ENCODE data around the gene ZNF304. TPM values are rescaled to one million over a fixed set of nuclear protein-coding genes. Genes with fewer than 3 reads are reported as not detected.
"Not testable (repeated sequence)": the region's sequence is repeated elsewhere in the genome, so short reads cannot be mapped to it uniquely, and the experiment has no call there.

ZNF304 gene
- total and polyA plus RNA-seq, 7 experiments from 2014 or later = 3.3 to 12.5 (median 6.4) TPM

GRCh38 chr19:57363688-57364181, 12.7 kb downstream of the ZNF304 start:
- H3K4me1 ChIP-seq (ENCODE audit: control insufficient read depth in 2 of 2, insufficient read depth in 2 of 2, low read length in 2 of 2) = peaks cover 9 to 14% of the 10 kb centered on the region in 2 donors
- no peak for ATAC-seq
- no peaks in the 10 kb centered on the region for H3K27me3 ChIP-seq (ENCODE audit: control insufficient read depth in 2 of 2, insufficient read depth in 2 of 2, low read length in 2 of 2)
- peaks cover 0 to 2% (median 0%) of the 10 kb centered on the region in 3 experiments for H3K36me3 ChIP-seq (ENCODE audit: control insufficient read depth in 2 of 3, insufficient read depth in 3 of 3, low read length in 3 of 3)
- Mint-ChIP-seq H3K27me3 (peaks cover 0 to 2% (median 0%) of the 10 kb centered on the region in 5 donors), H3K4me1 (peaks cover 13 to 26% (median 18%) of the 10 kb centered on the region in 7 donors), H3K36me3 (peaks cover 12 to 48% (median 43%) of the 10 kb centered on the region in 5 donors), H3K9me3 (peaks cover 7 to 81% (median 40%) of the 10 kb centered on the region in 11 donors), H3K27ac (peak overlapping the region; percentile 94 to 100 (median 97)), H3K4me3 (peak overlapping the region; percentile 90 to 97 (median 94))
- peak overlapping the region; percentile 84 for H3K27ac ChIP-seq (ENCODE audit: low read depth, low read length)
- intact Hi-C loops (cut with micrococcal nuclease) = loop anchor here (1.0 to 5.0 kb wide), 26 partner anchors 12 to 1018 kb away; partner anchors contain the start of genes ERVK3-1 (in 2 of the 2), ZNF17 (in 2 of the 2), ZNF264 (in 2 of the 2) and ZNF304 (in 2 of the 2)
- H3K4me3 ChIP-seq (ENCODE audit: low read length) = peak overlapping the region; percentile 74
- ChIA-PET POLR2A (interaction anchor here (0.9 to 1.9 kb wide), 4 partner anchors 13 to 820 kb away, joined by 3 to 9 read pairs (median 4); partner anchors contain the start of genes ZNF304, ZNF548 and ZNF749), CTCF (no interaction called here)
- DNase-seq = no peak
- H3K9me3 ChIP-seq (ENCODE audit: control insufficient read depth in 2 of 3, low read length in 3 of 3) = peaks cover 0 to 30% (median 4%) of the 10 kb centered on the region in 3 experiments

- Histone ChIP-seq H3K4me1 (ENCODE audit: control insufficient read depth in 2 of 2, insufficient read depth in 2 of 2, low read length in 2 of 2) (peaks cover 9 to 14% of the 10 kb centered on the region in 2 donors), H3K27me3 (ENCODE audit: control insufficient read depth in 2 of 2, insufficient read depth in 2 of 2, low read length in 2 of 2) (no peaks in the 10 kb centered on the region), H3K4me3 (ENCODE audit: low read length) (no peak overlapping the region), H3K9me3 (ENCODE audit: control insufficient read depth in 2 of 3, low read length in 3 of 3) (peaks cover 0 to 13% (median 0%) of the 10 kb centered on the region in 3 experiments), H3K36me3 (ENCODE audit: control insufficient read depth in 2 of 3, insufficient read depth in 3 of 3, low read length in 3 of 3) (peaks cover 0 to 6% (median 0%) of the 10 kb centered on the region in 3 experiments), H3K27ac (ENCODE audit: low read depth, low read length) (no peak overlapping the region)
- ATAC-seq (no peak), DNase-seq (no peak)
- H3K27me3 Mint-ChIP-seq = peaks cover 0 to 2% (median 0%) of the 10 kb centered on the region in 5 donors
- ChIA-PET CTCF (no interaction called here), POLR2A (no interaction called here)
- peaks cover 15 to 23% (median 18%) of the 10 kb centered on the region in 7 donors for H3K4me1 Mint-ChIP-seq
- peaks cover 22 to 64% (median 54%) of the 10 kb centered on the region in 5 donors for H3K36me3 Mint-ChIP-seq
- intact Hi-C loops (cut with micrococcal nuclease) = no loop called here
- peak overlapping the region in 1 of 9 donors; percentile 8 for H3K27ac Mint-ChIP-seq
- H3K9me3 Mint-ChIP-seq = peaks cover 10 to 83% (median 40%) of the 10 kb centered on the region in 11 donors
- no peak overlapping the region for H3K4me3 Mint-ChIP-seq
Observed at GRCh38 chr19:57366776-57367175, 15.7 kb downstream of the ZNF304 start.

DNA sequence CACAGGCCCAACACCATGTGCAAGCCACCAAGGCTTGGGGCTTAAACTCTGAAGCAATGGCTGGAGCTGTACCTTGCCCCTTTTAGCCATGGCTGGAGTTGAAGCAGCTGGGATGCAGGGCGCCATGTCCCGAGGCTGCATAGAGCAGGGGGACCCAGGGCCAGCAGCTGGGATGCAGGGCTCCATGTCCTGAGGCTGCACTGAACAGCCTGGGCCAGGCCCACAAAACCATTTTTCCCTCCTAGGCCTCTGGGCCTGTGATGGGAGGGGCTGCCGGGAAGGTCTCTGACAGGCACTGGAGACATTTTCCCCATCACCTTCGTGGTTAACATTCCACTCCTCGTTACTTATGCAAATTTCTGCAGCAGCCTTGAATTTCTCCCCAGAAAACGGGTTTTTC, 23.1 kb downstream of the ZNF304 start:
- H3K9me3 Mint-ChIP-seq = peaks cover 17 to 94% (median 61%) of the 10 kb centered on the region in 11 donors
- POLR2A ChIA-PET = no interaction called here

GRCh38 chr19:57374647-57375046, 23.6 kb downstream of the ZNF304 start:
- ATAC-seq; H3K27me3 ChIP-seq (ENCODE audit: control insufficient read depth in 2 of 2, insufficient read depth in 2 of 2, low read length in 2 of 2); H3K4me1 Mint-ChIP-seq; CTCF ChIA-PET; H3K27ac Mint-ChIP-seq; H3K4me3 Mint-ChIP-seq; H3K4me3 ChIP-seq (ENCODE audit: low read length); H3K27ac ChIP-seq (ENCODE audit: low read depth, low read length); H3K4me1 ChIP-seq (ENCODE audit: control insufficient read depth in 2 of 2, insufficient read depth in 2 of 2, low read length in 2 of 2); H3K27me3 Mint-ChIP-seq; POLR2A ChIA-PET; intact Hi-C loops (cut with micrococcal nuclease); DNase-seq: not testable (repeated sequence)
- H3K36me3 Mint-ChIP-seq = peaks cover 69 to 85% (median 82%) of the 10 kb centered on the region in 5 donors
- H3K9me3 ChIP-seq (ENCODE audit: control insufficient read depth in 2 of 3, low read length in 3 of 3) = peaks cover 0 to 60% (median 20%) of the 10 kb centered on the region in 3 experiments
- H3K36me3 ChIP-seq (ENCODE audit: control insufficient read depth in 2 of 3, insufficient read depth in 3 of 3, low read length in 3 of 3) = peaks cover 0 to 48% (median 5%) of the 10 kb centered on the region in 3 experiments
- peaks cover 17 to 94% (median 63%) of the 10 kb centered on the region in 11 donors for H3K9me3 Mint-ChIP-seq

More for the DNA sequence above, 23.1 kb downstream of the ZNF304 start:
- no peak overlapping the region for H3K27ac ChIP-seq (ENCODE audit: low read depth, low read length)
- intact Hi-C loops (cut with micrococcal nuclease) = no loop called here
- ATAC-seq (no peak), DNase-seq (no peak)
- H3K36me3 ChIP-seq (ENCODE audit: control insufficient read depth in 2 of 3, insufficient read depth in 3 of 3, low read length in 3 of 3) = peaks cover 0 to 48% (median 5%) of the 10 kb centered on the region in 3 experiments
- peaks cover 0 to 56% (median 20%) of the 10 kb centered on the region in 3 experiments for H3K9me3 ChIP-seq (ENCODE audit: control insufficient read depth in 2 of 3, low read length in 3 of 3)
- Mint-ChIP-seq H3K27me3 (no peaks in the 10 kb centered on the region), H3K27ac (no peak overlapping the region), H3K4me3 (no peak overlapping the region), H3K36me3 (peaks cover 64 to 84% (median 80%) of the 10 kb centered on the region in 5 donors), H3K4me1 (peaks cover 0 to 5% (median 0%) of the 10 kb centered on the region in 7 donors)
- no peaks in the 10 kb centered on the region for H3K27me3 ChIP-seq (ENCODE audit: control insufficient read depth in 2 of 2, insufficient read depth in 2 of 2, low read length in 2 of 2)
- CTCF ChIA-PET = no interaction called here
- H3K4me3 ChIP-seq (ENCODE audit: low read length) = no peak overlapping the region
- no peaks in the 10 kb centered on the region for H3K4me1 ChIP-seq (ENCODE audit: control insufficient read depth in 2 of 2, insufficient read depth in 2 of 2, low read length in 2 of 2)

- Mint-ChIP-seq H3K27ac (no peak overlapping the region), H3K27me3 (no peaks in the 10 kb centered on the region), H3K36me3 (peaks cover 62 to 78% (median 75%) of the 10 kb centered on the region in 5 donors), H3K4me1 (peaks cover 0 to 1% (median 0%) of the 10 kb centered on the region in 7 donors), H3K9me3 (peaks cover 17 to 99% (median 65%) of the 10 kb centered on the region in 11 donors), H3K4me3 (no peak overlapping the region)
- H3K4me1 ChIP-seq (ENCODE audit: control insufficient read depth in 2 of 2, insufficient read depth in 2 of 2, low read length in 2 of 2) = no peaks in the 10 kb centered on the region
- H3K27ac ChIP-seq (ENCODE audit: low read depth, low read length) = no peak overlapping the region
- ChIA-PET POLR2A (no interaction called here), CTCF (no interaction called here)
- no peak overlapping the region for H3K4me3 ChIP-seq (ENCODE audit: low read length)
- peaks cover 0 to 46% (median 5%) of the 10 kb centered on the region in 3 experiments for H3K36me3 ChIP-seq (ENCODE audit: control insufficient read depth in 2 of 3, insufficient read depth in 3 of 3, low read length in 3 of 3)
- no peak for DNase-seq
- intact Hi-C loops (cut with micrococcal nuclease) = no loop called here
- no peak for ATAC-seq
- H3K27me3 ChIP-seq (ENCODE audit: control insufficient read depth in 2 of 2, insufficient read depth in 2 of 2, low read length in 2 of 2) = no peaks in the 10 kb centered on the region
- peaks cover 5 to 73% (median 20%) of the 10 kb centered on the region in 3 experiments for H3K9me3 ChIP-seq (ENCODE audit: control insufficient read depth in 2 of 3, low read length in 3 of 3)
Observed at GRCh38 chr19:57376151-57376550, 25.1 kb downstream of the ZNF304 start.

- Mint-ChIP-seq H3K4me3 (no peak overlapping the region), H3K4me1 (no peaks in the 10 kb centered on the region)
Observed at GRCh38 chr19:57377498-57378146, 26.6 kb downstream of the ZNF304 start.

More at GRCh38 chr19:57377498-57378146, 26.6 kb downstream of the ZNF304 start:
- Mint-ChIP-seq H3K9me3 (peaks cover 10 to 92% (median 65%) of the 10 kb centered on the region in 11 donors), H3K36me3 (peaks cover 47 to 67% (median 62%) of the 10 kb centered on the region in 5 donors), H3K27ac (no peak overlapping the region), H3K27me3 (no peaks in the 10 kb centered on the region)
- Histone ChIP-seq H3K9me3 (ENCODE audit: control insufficient read depth in 2 of 3, low read length in 3 of 3) (peaks cover 5 to 68% (median 20%) of the 10 kb centered on the region in 3 experiments), H3K4me3 (ENCODE audit: low read length) (no peak overlapping the region), H3K27ac (ENCODE audit: low read depth, low read length) (no peak overlapping the region), H3K4me1 (ENCODE audit: control insufficient read depth in 2 of 2, insufficient read depth in 2 of 2, low read length in 2 of 2) (no peaks in the 10 kb centered on the region), H3K27me3 (ENCODE audit: control insufficient read depth in 2 of 2, insufficient read depth in 2 of 2, low read length in 2 of 2) (no peaks in the 10 kb centered on the region), H3K36me3 (ENCODE audit: control insufficient read depth in 2 of 3, insufficient read depth in 3 of 3, low read length in 3 of 3) (peaks cover 0 to 34% (median 5%) of the 10 kb centered on the region in 3 experiments)
- intact Hi-C loops (cut with micrococcal nuclease) = no loop called here
- DNase-seq = no peak
- CTCF ChIA-PET = no interaction called here
- POLR2A ChIA-PET = no interaction called here
- no peak for ATAC-seq
